Body of pancreas (tissue), 4 donors: ENCODE results near the gene LCE7A.

Experiments
- CTCF ChIP-seq, 7 experiments: fragments of 450-650 bp in 4 of 7; fragments of 200-600 bp in 3 of 7; sonication (generic) in 3 of 7; IDR thresholded peaks; one replicate each; pipeline ENCODE4 v1.5.1; 2016 to 2019; ENCODE audit warnings: antibody characterized with exemption in 7 of 7
- POLR2A ChIP-seq, 3 donors: fragments of 450-650 bp; IDR thresholded peaks; one replicate each; pipeline ENCODE4 v1.6.1; 2016; ENCODE audit warnings: antibody characterized with exemption in 3 of 3, mild to moderate bottlenecking in 2 of 3

GRCh38 chr1:152888126-152888525 lies 28.3 kb downstream of the LCE7A start:
- no peak for TF ChIP-seq CTCF (IDR thresholded peaks at IDR 0.05)
- TF ChIP-seq POLR2A (IDR thresholded peaks at IDR 0.05): no peak
